Measurements from ENCODE around the gene RAD51AP1. TPM values are rescaled to one million over a fixed set of nuclear protein-coding genes. Genes with fewer than 3 reads are reported as not detected.

The RAD51AP1 gene
- total and polyA plus RNA-seq, 2 donors (not counting 3 experiments of a cell fraction or from before 2014, with no cell fraction given), result 9.0 to 23.1 TPM

Other genes starting within 250 kb of the RAD51AP1 start
- gene TIGAR, start 217.7 kb upstream of the RAD51AP1 start, total RNA-seq, result 31.2 and 36.3 TPM in 2 replicates
- gene TIGAR, start 217.7 kb upstream of the RAD51AP1 start, polyA plus RNA-seq, result 4.3 and 5.6 TPM in 2 replicates
- not detected in 2 replicates for gene FGF23, start 159.2 kb upstream of the RAD51AP1 start, total RNA-seq
- gene FGF23, start 159.2 kb upstream of the RAD51AP1 start, polyA plus RNA-seq, result not detected in 2 replicates
- gene FGF6, start 93.1 kb upstream of the RAD51AP1 start, total RNA-seq, result not detected in 2 replicates
- gene FGF6, start 93.1 kb upstream of the RAD51AP1 start, polyA plus RNA-seq, result not detected in 2 replicates
- 38.7 and 47.0 TPM in 2 replicates for gene DYRK4, start 23.3 kb downstream of the RAD51AP1 start, total RNA-seq
- 45.4 and 48.7 TPM in 2 replicates for gene DYRK4, start 23.3 kb downstream of the RAD51AP1 start, polyA plus RNA-seq
- 0.62 TPM in 1 of 2 replicates, not detected in the other for gene AKAP3, start 110.2 kb downstream of the RAD51AP1 start, total RNA-seq
- 0.18 and 0.24 TPM in 2 replicates for gene AKAP3, start 110.2 kb downstream of the RAD51AP1 start, polyA plus RNA-seq
- 113 and 115 TPM in 2 replicates for gene NDUFA9, start 110.2 kb downstream of the RAD51AP1 start, total RNA-seq
- gene NDUFA9, start 110.2 kb downstream of the RAD51AP1 start, polyA plus RNA-seq, result 86.7 and 116 TPM in 2 replicates
- gene GALNT8, start 181.5 kb downstream of the RAD51AP1 start, total RNA-seq, result 0.09 TPM in 1 of 2 replicates, not detected in the other
- gene GALNT8, start 181.5 kb downstream of the RAD51AP1 start, polyA plus RNA-seq, result 0.03 TPM in 2 replicates

All from endothelial cell of umbilical vein (primary cell).